ENCODE measurements around the gene PLA2G10.
"Not testable (repeated sequence)": the region's sequence is repeated elsewhere in the genome, so short reads cannot be mapped to it uniquely, and the experiment has no call there.

The PLA2G10 gene

DNA sequence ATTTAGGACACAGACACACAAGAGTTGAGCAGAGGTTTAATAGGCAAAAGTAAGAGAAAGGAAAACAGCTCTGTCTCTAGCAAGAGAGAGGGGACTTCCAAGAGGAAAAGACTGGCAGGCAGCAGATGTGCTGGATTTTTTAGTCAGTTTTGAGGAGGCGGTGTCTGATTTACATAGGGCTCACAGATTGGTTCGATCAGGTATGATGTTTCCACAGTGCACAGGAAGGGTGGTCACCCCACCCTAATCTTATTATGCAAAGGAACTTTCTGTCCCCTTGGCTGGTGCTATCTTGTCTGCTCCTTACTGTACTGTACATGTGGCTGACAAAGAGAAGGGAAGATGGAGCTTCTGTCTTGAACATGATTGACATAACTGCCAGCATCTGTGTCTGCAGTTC lies 36.0 kb downstream of the PLA2G10 start:
- DNase-seq = peak; percentile 1

DNA sequence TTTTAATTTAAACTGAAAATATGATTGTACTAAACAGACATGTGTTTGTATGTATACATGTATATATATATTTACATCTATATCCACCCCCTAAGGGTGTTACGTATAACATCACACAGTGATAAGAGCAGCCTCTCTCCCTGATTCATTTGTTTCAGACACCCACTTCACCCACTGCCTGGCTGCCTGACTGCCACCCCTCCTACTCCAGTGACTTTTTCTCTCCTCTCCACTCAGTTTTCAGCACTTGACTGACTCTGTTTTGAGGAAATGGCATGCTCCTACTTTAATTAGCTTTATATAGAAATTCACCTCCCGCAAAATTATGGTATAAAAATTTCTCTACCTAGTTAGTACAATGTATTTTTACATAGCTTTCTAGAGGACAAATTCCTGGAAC lies 41.4 kb downstream of the PLA2G10 start:
- no peak for DNase-seq

DNA sequence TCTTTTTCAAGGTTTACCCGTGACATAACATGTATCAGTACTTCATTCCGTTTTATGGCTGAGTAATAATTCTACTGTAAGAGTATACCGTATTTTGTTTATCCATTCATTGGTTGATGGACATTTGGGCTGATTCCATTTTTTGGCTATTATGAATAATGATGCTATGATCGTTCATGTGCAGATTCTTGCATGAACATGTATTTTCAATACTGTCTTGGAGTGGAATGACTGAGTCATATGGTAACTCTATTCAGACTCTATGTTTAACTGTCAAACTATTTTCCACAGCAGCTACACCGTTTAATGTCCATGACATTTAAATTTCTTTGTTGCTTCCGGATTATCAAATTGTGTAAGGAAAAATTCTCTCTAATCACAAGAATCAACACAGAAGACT lies 43.5 kb downstream of the PLA2G10 start:
- DNase-seq = no peak

DNA sequence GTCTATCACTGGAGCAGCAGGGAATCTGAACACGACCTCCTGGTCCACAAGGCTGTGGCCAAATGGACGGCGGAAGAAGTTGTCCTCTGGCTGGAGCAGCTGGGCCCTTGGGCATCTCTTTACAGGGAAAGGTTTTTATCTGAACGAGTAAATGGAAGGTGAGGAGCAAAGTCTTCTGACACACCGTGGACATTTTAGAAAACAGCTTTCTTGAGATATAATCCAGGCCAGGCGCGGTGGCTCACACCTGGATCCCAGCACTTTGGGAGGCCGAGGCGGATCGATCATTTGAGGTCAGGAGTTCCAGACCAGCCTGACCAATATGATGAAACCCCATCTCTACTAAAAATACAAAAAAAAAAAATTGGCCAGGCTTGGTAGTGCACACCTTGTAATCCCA lies 44.3 kb downstream of the PLA2G10 start:
- no peak for DNase-seq

DNA sequence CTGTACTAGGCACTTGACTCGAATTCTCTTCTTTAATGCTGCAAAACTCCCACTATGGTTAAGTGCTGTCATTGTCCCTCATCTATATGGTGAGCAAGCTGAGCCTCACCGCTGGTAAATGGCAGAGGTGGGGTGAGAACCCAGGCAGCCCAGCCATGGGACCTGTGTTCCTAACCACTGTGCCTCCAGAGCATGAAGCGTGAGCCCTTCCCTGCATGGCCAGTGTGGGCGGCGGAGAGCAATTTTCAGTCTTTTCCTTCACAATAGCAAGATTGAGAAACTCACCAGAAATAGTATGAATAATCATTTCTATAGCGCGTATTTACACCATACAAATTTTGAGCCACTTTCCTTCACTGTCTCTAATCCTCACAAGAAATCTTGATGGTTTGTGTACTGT lies 52.2 kb downstream of the PLA2G10 start:
- DNase-seq = peak; percentile 70

DNA sequence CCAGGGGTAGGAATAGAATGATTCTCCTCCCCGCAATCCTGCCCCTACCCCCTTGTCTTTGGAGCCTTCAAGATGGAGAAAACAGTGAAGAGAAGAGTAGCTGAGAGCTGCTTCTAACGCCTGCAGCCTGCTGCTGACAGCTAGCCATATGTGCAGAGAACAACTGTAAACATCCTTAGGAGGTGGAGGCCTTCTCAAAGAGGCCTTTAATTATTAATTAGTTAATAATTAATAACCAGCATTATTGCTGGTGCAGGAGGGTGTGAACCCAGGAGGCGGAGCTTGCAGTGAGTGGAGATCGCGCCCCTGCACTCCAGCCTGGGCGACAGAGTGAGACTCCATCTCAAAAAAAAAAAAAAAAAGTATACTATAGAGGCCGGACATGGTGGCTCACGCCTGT lies 52.9 kb downstream of the PLA2G10 start:
- no peak for DNase-seq

DNA sequence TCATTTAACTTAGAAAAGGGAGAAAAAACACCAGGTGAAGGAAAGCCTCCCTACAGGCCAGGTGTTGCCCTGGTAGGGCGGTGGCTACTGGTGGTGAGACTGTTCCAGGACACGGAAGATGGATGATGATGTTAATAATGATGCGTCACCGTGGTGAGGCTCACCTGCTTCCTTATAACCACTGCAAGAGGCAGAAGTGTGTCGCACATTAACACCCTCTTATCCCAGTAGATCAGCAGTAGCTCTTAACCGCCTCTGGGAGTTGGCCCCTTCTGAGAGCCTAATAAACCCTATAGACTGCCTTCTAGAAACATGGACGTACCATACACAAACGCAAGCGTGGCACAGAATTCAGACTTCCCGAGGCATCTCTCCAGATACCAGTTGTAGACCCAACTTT lies 53.6 kb downstream of the PLA2G10 start:
- no peak for DNase-seq

DNA sequence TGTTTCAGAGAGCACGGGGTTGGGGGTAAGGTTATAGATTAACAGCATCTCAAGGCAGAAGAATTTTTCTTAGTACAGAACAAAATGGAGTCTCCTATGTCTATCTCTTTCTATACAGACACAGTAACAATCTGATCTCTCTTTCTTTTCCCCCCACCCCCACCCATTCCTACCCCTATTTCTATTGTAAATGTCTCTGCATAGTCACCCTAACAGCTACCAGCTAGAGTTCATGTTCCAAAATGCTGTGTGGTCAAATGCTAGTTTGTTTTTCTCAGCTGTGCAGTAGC lies 57.2 kb downstream of the PLA2G10 start:
- DNase-seq = not testable (repeated sequence)

DNA sequence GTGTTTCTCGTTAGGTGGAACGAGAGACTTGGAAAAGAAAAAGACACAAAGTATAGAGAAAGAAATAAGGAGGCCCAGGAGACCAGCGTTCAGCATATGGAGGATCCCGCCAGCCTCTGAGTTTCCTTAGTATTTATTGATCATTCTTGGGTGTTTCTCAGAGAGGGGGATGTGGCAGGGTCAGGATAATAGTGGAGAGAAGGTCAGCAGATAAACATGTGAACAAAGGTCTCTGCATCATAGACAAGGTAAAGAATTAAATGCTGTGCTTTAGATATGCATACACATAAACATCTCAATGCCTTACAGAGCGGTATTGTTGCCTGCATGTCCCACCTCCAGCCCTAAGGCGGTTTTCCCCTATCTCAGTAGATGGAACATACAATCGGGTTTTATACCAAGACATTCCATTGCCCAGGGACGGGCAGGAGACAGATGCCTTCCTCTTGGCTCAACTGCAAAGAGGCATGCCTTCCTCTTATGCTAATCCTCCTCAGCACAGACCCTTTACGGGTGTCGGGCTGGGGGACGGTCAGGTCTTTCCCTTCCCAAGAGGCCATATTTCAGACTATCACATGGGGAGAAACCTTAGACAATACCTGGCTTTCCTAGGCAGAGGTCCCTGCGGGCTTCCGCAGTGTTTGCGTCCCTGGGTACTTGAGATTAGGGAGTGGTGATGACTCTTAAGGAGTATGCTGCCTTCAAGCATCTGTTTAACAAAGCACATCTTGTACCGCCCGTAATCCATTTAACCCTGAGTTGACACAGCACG lies 57.7 kb downstream of the PLA2G10 start:
- DNase-seq = not testable (repeated sequence)

DNA sequence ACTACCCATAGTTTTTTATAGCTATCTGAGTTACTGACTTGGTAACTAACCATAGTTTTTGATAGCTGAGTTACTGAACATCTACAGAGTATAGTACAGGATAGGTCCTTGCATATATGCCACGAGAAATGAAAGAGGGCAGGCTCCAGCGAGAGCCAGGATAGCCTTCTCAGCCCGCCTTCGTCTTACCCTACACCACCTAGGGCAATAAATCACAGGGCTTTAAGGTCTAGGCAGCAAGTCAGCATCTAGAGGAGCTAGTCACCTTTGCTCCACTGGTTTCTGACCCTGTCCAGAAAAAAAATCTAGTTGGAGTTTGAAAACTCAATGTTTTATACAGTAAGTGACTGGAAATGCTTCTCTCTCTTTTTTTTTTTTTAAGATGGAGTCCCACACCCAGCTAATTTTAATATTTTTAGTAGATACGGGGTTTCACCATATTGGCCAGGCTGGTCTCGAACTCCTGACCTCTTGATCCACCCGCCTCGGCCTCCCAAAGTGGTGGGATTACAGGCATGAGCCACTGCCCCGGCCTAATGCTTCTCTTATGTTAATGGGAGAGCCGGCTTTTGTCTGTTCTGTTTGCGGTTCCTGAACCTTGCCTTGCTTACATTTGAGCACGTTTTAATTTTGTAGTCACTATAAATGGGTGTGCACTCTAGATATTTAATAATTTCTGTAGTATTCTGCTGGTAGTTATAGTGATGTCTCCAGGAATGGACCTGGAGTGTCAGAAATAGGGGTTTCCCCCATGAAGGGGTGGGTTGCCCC lies 58.5 kb downstream of the PLA2G10 start:
- DNase-seq = no peak

DNA sequence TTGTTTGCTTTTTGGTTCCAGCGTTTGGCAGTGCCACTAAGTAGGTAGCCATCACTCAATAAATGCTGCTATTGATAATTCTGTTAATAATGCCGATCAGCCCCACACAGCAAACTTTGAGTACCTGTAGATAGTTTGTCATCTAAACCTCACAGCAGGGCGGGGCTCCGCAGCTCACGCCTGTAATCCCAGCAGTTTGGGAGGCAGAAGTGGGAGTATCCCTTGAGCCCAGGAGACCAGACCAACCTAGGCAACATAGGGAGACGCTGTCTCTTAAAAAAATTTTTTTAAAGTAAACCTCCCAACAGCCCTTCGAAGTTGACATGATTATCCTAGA lies 59.8 kb downstream of the PLA2G10 start:
- DNase-seq = no peak

DNA sequence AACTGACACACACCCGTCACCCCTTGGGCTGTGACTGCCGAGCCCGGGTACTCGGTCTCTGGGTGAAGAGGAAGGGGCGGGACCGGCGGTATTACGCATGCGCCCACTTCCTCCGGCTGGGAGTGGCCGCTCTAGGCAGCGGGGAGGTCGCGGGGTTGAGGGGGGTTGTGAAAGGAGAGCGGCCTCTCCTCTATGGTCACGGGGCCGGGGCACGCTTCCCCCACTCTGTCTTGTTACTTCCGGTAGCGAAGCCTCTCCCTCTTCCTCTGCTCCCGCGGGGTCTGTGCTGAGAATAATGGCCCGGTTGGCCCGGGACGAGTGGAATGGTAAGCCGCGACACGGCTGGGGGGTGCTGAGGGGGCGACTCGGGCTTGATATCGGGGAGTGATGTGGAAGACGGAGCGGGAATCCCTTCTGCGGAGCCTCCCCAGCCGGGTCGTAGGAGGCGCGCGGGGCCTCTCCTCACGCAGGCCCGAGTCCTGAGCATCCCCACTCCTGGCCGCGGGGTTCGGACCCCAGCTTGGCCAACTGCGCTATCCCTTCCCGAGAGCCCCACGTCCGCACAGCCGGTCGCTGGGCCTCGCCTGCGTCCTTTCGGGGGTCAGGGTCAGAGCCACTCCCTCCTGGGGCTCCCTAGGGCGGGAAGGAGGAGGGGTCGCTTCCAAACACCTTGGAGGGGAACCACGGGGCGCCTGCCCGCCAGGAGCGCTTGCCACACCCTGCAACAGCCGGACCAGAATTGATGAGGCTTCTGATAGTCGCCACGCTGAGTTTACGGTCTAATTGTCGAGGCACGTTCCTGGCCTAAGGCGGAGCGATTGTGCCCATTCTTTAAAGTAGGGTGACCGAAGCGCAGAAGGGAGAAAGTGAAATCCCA lies 61.2 kb downstream of the PLA2G10 start, which contains the start of gene BFAR:
Gene BFAR, plus strand, starts transcription at position 259 of the 877 bp plus-strand sequence. CDS start 11,396 bp downstream, outside the sequence.
- peak; percentile 98 for DNase-seq

DNA sequence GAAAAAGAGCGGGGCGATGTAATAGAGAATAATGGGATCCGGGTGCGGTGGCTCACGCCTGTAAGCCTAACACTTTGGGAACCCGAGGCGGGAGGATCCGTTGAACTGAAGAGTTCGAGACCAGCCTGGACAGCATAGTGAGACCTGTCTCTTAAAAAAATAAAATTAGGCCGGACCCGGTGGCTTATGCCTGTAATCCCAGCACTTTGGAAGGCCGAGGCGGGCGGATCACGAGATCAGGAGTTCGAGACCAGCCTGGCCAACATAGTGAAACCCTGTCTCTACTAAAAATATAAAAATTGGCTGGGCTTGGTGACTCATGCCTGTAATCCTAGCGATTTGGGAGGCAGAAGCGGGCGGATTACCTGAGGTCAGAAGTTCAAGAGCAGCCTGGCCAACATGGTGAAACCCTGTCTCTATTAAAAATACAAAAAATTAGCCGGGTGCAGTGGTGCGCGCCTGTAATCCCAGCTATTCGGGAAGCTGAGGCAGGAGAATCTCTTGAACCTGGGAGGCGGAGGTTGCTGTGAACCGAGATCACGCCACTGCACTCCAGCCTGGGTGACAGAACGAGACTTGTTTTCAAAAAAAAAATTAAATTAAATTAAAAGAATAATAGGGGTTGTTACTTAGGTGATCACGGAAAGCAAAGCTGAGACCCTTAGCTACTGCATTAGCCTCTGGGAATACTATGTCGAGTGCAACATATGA lies 63.3 kb downstream of the PLA2G10 start:
- DNase-seq = not testable (repeated sequence)

DNA sequence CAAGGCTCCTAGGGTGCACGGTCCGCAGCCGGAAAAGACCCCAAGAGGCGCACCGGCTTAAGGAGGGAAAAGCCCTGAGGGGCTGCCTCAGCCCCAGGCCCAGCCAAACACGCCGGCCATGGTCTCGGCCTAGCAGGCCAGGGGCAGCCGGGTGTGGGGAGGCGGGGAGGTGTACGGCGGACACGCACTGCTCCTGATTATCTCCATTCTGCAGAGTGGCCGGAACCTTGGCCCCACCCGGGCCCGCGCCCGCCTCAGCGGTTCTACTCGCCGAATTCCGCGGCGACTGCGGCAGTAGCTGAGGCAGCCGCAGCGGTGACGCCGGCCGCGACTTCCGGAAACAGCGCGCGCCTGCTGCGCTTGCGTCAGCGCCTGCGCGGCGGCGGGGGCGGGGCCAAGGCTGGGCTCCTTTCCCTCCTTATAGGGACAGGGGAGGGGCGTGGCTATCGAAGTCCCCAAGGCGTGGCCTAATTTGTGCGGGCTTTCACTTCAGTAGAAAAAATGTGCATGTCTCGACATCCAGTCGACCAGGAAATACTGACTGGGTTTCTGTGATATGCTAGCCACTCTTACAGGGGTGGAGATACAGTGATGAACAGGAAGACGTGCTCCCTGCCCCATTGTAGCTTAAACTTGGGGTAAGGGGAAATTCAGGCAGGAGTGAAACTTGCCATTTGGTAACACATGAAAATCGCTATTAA lies 64.0 kb downstream of the PLA2G10 start, which contains the start of gene PARN:
Gene PARN, minus strand, starts transcription at position 342 of the 701 bp plus-strand sequence. Its CDS starts 135 bp downstream, at position 207.
- DNase-seq = peak; percentile 98

DNA sequence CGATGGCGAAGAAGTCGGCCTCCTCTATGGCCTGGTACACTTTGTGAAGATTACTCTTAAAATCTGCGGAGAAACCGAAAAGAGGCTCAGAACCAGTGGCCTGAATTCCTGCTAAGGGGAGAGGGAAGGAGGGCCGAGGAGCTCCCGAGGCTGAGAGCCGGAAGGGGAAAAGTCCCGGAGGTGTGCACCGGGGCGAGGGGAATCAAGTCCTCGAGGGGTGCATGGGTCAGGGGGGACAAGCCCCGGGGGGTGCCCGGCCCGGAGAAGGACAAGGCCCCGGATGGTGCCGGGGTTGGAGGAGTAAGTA lies 64.5 kb downstream of the PLA2G10 start:
- DNase-seq = peak; percentile 1

DNA sequence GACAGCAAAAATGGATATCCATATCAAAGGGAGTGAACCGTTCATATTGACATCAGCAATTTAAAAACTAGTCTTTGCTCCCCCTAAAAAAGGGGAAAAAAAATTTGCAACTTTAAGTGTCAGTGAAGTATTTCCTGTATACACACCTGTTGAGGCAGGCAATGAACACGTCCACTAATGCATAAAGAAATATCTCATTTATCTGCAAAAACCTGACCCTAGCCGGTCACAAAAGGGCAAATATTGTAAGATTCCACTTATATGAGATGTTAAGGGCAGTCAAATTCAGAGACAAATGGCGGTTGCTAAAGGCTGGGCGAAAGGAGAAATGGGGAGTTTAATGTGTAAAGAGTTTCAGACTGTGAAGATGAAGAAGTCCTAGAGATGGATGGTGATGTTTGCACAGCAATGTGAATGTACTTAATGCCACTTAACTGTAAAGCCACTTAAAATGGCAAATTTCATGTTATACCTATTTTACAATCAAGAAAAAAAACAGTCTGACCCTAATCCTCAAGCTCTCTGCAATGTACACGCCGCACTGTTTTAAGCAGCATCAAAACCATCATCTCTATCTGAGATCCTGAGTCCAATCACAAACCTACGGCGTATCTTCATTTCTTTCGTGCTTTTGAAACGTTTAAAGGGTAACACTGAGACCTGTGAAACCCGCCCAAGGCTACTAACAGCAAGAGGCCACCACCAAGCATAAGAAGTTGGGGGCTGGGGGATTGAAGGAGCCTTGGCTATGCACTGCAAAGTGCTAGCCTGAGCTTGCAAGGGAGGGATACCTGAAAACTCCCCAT lies 65.1 kb downstream of the PLA2G10 start:
- no peak for DNase-seq

DNA sequence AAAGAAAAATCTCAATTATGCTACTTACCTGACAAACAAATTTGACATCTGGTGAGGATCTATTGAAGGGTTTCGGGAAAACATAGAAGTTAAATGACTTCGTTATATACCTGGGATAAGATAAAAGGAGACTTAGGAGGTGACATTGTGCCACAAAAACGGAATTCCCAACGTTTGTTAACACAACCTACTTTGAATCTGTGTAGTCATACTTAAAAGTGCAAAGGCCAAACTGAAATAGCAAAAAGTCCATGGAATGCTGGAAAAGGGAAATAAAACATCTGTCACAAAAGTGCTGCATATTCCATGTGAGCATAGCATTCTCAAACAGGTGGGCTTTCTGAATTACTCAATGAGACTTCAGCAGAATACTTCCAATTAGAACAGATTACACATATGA lies 67.0 kb downstream of the PLA2G10 start:
- DNase-seq = no peak

Data from inflammatory macrophage treated with lipopolysaccharide for 4 hours (primary cell).